SU-DHL-6 (cell line): ENCODE data around the gene NDUFAB1.

Experiments
- H2AFZ ChIP-seq: fragments of 200-600 bp; sonication (generic); 2 replicates; pipeline ENCODE4 v1.6.1; 2014; ENCODE audit warnings: low read depth, mild to moderate bottlenecking, moderate library complexity, mixed read lengths, antibody characterized with exemption, low read length; ENCODE audit not compliant: severe bottlenecking
- H3F3A ChIP-seq: fragments of 200-600 bp; shearing (Covaris generic); 2 replicates; pipeline ENCODE4 v1.6.0; 2016; ENCODE audit warnings: antibody characterized with exemption, mild to moderate bottlenecking; ENCODE audit not compliant: insufficient read depth
- H3K27ac ChIP-seq: fragments of 200-600 bp; sonication (generic); 2 replicates; pipeline ENCODE4 v1.5.1; 2016; ENCODE audit warnings: low read depth, mild to moderate bottlenecking, low read length, moderate library complexity, mixed read lengths
- H3K27me3 ChIP-seq: fragments of 200-600 bp; sonication (generic), shearing (Covaris generic); 2 replicates; pipeline ENCODE4 v1.6.0; 2014; ENCODE audit warnings: mild to moderate bottlenecking, low read length
- H3K36me3 ChIP-seq: fragments of 200-600 bp; sonication (generic); 2 replicates; pipeline ENCODE4 v1.6.1; 2014; ENCODE audit warnings: mild to moderate bottlenecking, low read length, mixed read lengths
- H3K4me2 ChIP-seq: fragments of 300-600, 200-600 bp; shearing (Covaris generic), sonication (generic); 2 replicates; pipeline ENCODE4 v1.6.0; 2014; ENCODE audit warnings: low read length, low read depth, mild to moderate bottlenecking; ENCODE audit not compliant: poor library complexity, severe bottlenecking
- H3K4me3 ChIP-seq: fragments of 200-600 bp; sonication (generic); 2 replicates; pipeline ENCODE4 v1.5.1; 2014; ENCODE audit warnings: antibody characterized with exemption, low read length, mild to moderate bottlenecking, mixed read lengths; ENCODE audit not compliant: insufficient read depth, poor library complexity, severe bottlenecking
- H3K79me2 ChIP-seq: fragments of 200-600 bp; sonication (generic); 2 replicates; pipeline ENCODE4 v1.6.1; 2014; ENCODE audit warnings: mild to moderate bottlenecking, low read length, moderate library complexity; ENCODE audit not compliant: insufficient read depth
- H3K9ac ChIP-seq: fragments of 200-600 bp; sonication (generic); 2 replicates; pipeline ENCODE4 v1.7.0; 2014; ENCODE audit warnings: mild to moderate bottlenecking, low read length
- H3K9me2 ChIP-seq: fragments of 200-600 bp; sonication (generic); replicated peaks from 2 replicates; pipeline ENCODE4 v1.6.1; 2014; ENCODE audit warnings: low read length; ENCODE audit not compliant: insufficient read depth
- H3K9me3 ChIP-seq: fragments of 200-600 bp; sonication (generic); 2 replicates; pipeline ENCODE4 v1.6.1; 2014; ENCODE audit warnings: low read length, mixed read lengths; ENCODE audit not compliant: insufficient read depth
- H4K20me1 ChIP-seq: fragments of 200-600 bp; sonication (generic); 2 replicates; pipeline ENCODE4 v1.6.1; 2014; ENCODE audit warnings: low read depth, mild to moderate bottlenecking, antibody characterized with exemption, low read length, moderate library complexity, mixed read lengths
- CTCF ChIP-seq: fragments of 200-600 bp; sonication (generic); IDR thresholded peaks from one replicate; pipeline ENCODE4 v1.5.1; 2017; ENCODE audit warnings: antibody characterized with exemption, mild to moderate bottlenecking, low read length, moderate library complexity; ENCODE audit not compliant: insufficient read depth, poor library complexity, severe bottlenecking
- EZH2phosphoT487 ChIP-seq: fragments of 200-600 bp; sonication (generic), shearing (Covaris generic); conservative IDR thresholded peaks from 2 replicates; pipeline ENCODE4 v1.6.1; 2018; ENCODE audit warnings: mild to moderate bottlenecking, antibody characterized with exemption, low read length, moderate library complexity, mixed read lengths

The NDUFAB1 gene

GRCh38 chr16:23556881-23557778 is 39.0 kb downstream of the NDUFAB1 start, which contains the start of the genes EARS2 and UBFD1:
Gene EARS2 (minus strand): TSS chr16:23557350. CDS start chr16:23557343, 7 bp downstream.
Gene UBFD1 (plus strand): TSS chr16:23557727. CDS start chr16:23557743, 16 bp downstream.
- Histone ChIP-seq H3K27me3 (no peaks in the 10 kb centered on the region), H3K79me2 (peaks cover 39% of the 10 kb centered on the region), H2AFZ (peak within 1 kb of the TSS; percentile 85), H3K4me2 (peak within 1 kb of the TSS; percentile 71), H3K9me2 (no peaks in the 10 kb centered on the region), H3K9ac (peak within 1 kb of the TSS; percentile 86), H3K4me3 (peak within 1 kb of the TSS; percentile 82), H3K27ac (peak within 1 kb of the TSS; percentile 69), H3K36me3 (no peaks in the 10 kb centered on the region; the same call in 1 of the 2 replicates), H3F3A (peaks cover 13% of the 10 kb centered on the region), H4K20me1 (no peaks in the 10 kb centered on the region), H3K9me3 (no peaks in the 10 kb centered on the region)
- TF ChIP-seq CTCF (peak; percentile 88), EZH2phosphoT487 (no peak)

GRCh38 chr16:23554536-23554935 is 41.6 kb downstream of the NDUFAB1 start:
- H3K27ac ChIP-seq = no peak overlapping the region

GRCh38 chr16:23552161-23552560 is 44.0 kb downstream of the NDUFAB1 start:
- no peaks in the 10 kb centered on the region for H3K27me3 ChIP-seq
- H3K4me3 ChIP-seq = no peak overlapping the region
- H3K27ac ChIP-seq = no peak overlapping the region
- no peak overlapping the region for H3K9ac ChIP-seq
- no peaks in the 10 kb centered on the region for H3K9me2 ChIP-seq
- no peak overlapping the region for H3K4me2 ChIP-seq
- no peaks in the 10 kb centered on the region for H3K9me3 ChIP-seq
- H2AFZ ChIP-seq = no peak overlapping the region
- H4K20me1 ChIP-seq = no peaks in the 10 kb centered on the region
- TF ChIP-seq CTCF = no peak
- TF ChIP-seq EZH2phosphoT487 = no peak
- no peaks in the 10 kb centered on the region; the same call in 1 of the 2 replicates for H3K36me3 ChIP-seq
- peaks cover 15% of the 10 kb centered on the region; the same call in 1 of the 2 replicates for H3K79me2 ChIP-seq
- peaks cover 8% of the 10 kb centered on the region; the same call in 1 of the 2 replicates for H3F3A ChIP-seq

More at GRCh38 chr16:23554536-23554935, 41.6 kb downstream of the NDUFAB1 start:
- Histone ChIP-seq H3K36me3 (no peaks in the 10 kb centered on the region; the same call in 1 of the 2 replicates), H3K79me2 (peaks cover 34% of the 10 kb centered on the region), H3F3A (peaks cover 8% of the 10 kb centered on the region; the same call in 1 of the 2 replicates), H4K20me1 (no peaks in the 10 kb centered on the region), H3K27me3 (no peaks in the 10 kb centered on the region), H3K9me3 (no peaks in the 10 kb centered on the region), H3K4me2 (no peak overlapping the region), H3K9ac (no peak overlapping the region), H3K4me3 (no peak overlapping the region), H2AFZ (no peak overlapping the region), H3K9me2 (no peaks in the 10 kb centered on the region)
- no peak for TF ChIP-seq EZH2phosphoT487
- no peak for TF ChIP-seq CTCF
